Muscle of leg (tissue), 16 donors: ENCODE results near the gene PRMT9. TPM values are rescaled to one million over a fixed set of nuclear protein-coding genes. Genes with fewer than 3 reads are reported as not detected.

Experiments used
- DNase-seq: peaks from one replicate; pipeline ENCODE4 v3.0.0; 2013
- H3K27ac ChIP-seq: one replicate; pipeline ENCODE4 v1.5.1; 2013; ENCODE audit warnings: mild to moderate bottlenecking, low read length, control low read depth
- H3K27me3 ChIP-seq: one replicate; pipeline ENCODE4 v1.6.1; 2013; ENCODE audit warnings: low read length; ENCODE audit not compliant: control insufficient read depth, insufficient read depth
- H3K36me3 ChIP-seq: one replicate; pipeline ENCODE4 v1.6.1; 2013; ENCODE audit warnings: low read length; ENCODE audit not compliant: control insufficient read depth, insufficient read depth
- H3K4me1 ChIP-seq: one replicate; pipeline ENCODE4 v1.6.1; 2013; ENCODE audit warnings: low read length; ENCODE audit not compliant: control insufficient read depth, insufficient read depth
- H3K4me3 ChIP-seq: one replicate; pipeline ENCODE4 v1.5.1; 2013; ENCODE audit warnings: low read length, control low read depth
- H3K9me3 ChIP-seq: replicated peaks from 2 replicates; pipeline ENCODE4 v1.6.1; 2013; ENCODE audit warnings: low read depth, low read length; ENCODE audit not compliant: control insufficient read depth
- WGBS: methylation state at CpG from one replicate; pipeline ENCODE4 v1.1.5; 2013; ENCODE audit warnings: missing lambda C conversion rate; ENCODE audit not compliant: insufficient coverage; 5-methylcytosine and 5-hydroxymethylcytosine counted together
- long read RNA-seq, 11 donors: transcript quantifications; one replicate each; lab custom pipeline, GENCODE V29; 2026
- polyA plus RNA-seq, 8 donors: library from polyadenylated mRNA; unstranded; fragments of 120-200 nt; gene quantifications; one replicate each; pipeline versions ENCODE4 v1.2.1 to v1.2.3, GENCODE V29; 2013; ENCODE audit warnings: inconsistent platforms in 1 of 8, low replicate concordance in 1 of 8; ENCODE audit not compliant: insufficient read length in 8 of 8, insufficient read depth in 1 of 8
- total RNA-seq: library from RNA; stranded (reverse); fragments of 120-200 nt; gene quantifications from one replicate; pipeline ENCODE4 v1.2.4, GENCODE V29; 2013

PRMT9 gene
- 14.2 TPM for total RNA-seq
- 10 to 100 TPM in 5 of 8 donors, 1 to 10 TPM in 3; 9.0 to 11.8 (median 10.2) TPM for polyA plus RNA-seq
- long read RNA-seq, donor 1, partial matches to known transcripts, result 0 of 5 reads
- long read RNA-seq, donor 1, other reads (novel, unspliced or antisense), result 0 of 5 reads
- long read RNA-seq, donor 2, result 0 reads
- long read RNA-seq, donor 3, result 0 reads
- long read RNA-seq, donor 4, partial matches to known transcripts, result 0 of 2 reads
- long read RNA-seq, donor 4, other reads (novel, unspliced or antisense), result 0 of 2 reads
- long read RNA-seq, donor 5, partial matches to known transcripts, result 13 of 17 reads
- long read RNA-seq, donor 5, other reads (novel, unspliced or antisense), result 0 of 17 reads
- long read RNA-seq, donor 6, partial matches to known transcripts, result 5 of 7 reads
- long read RNA-seq, donor 6, other reads (novel, unspliced or antisense), result 0 of 7 reads
- long read RNA-seq, donor 7, partial matches to known transcripts, result 20 of 23 reads
- long read RNA-seq, donor 7, other reads (novel, unspliced or antisense), result 0 of 23 reads
- long read RNA-seq, donor 8, partial matches to known transcripts, result 0 of 2 reads
- long read RNA-seq, donor 8, other reads (novel, unspliced or antisense), result 0 of 2 reads
- long read RNA-seq, donor 9, partial matches to known transcripts, result 15 of 19 reads
- long read RNA-seq, donor 9, other reads (novel, unspliced or antisense), result 0 of 19 reads
- long read RNA-seq, donor 10, partial matches to known transcripts, result 0 of 1 reads
- long read RNA-seq, donor 10, other reads (novel, unspliced or antisense), result 0 of 1 reads
- long read RNA-seq, donor 11, partial matches to known transcripts, result 8 of 10 reads
- long read RNA-seq, donor 11, other reads (novel, unspliced or antisense), result 0 of 10 reads

- no peaks in the 10 kb centered on the region for H3K27me3 ChIP-seq
- peak; percentile 96 for DNase-seq
- no peaks in the 10 kb centered on the region for H3K9me3 ChIP-seq
- peak within 1 kb of the TSS; percentile 71 for H3K4me3 ChIP-seq
- peak within 1 kb of the TSS; percentile 88 for H3K27ac ChIP-seq
- 0% methylated on average over 43 of the region's 69 CpGs for WGBS
- H3K36me3 ChIP-seq, result peaks cover 3% of the 10 kb centered on the region
- peaks cover 2% of the 10 kb centered on the region for H3K4me1 ChIP-seq
Observed at GRCh38 chr4:147683717-147684700, at the start of gene PRMT9. PRMT9 (minus strand) TSS chr4:147684163; CDS start chr4:147683987, 176 bp downstream.

- Histone ChIP-seq H3K27me3 (no peaks in the 10 kb centered on the region), H3K36me3 (no peaks in the 10 kb centered on the region), H3K4me1 (peaks cover 20% of the 10 kb centered on the region), H3K4me3 (peak overlapping the region; percentile 93), H3K9me3 (no peaks in the 10 kb centered on the region), H3K27ac (peak overlapping the region; percentile 94)
- peak; percentile 79 for DNase-seq
- WGBS, result under 1% methylated on average over 31 of the region's 38 CpGs
Observed at GRCh38 chr4:147732518-147733235, 48.7 kb upstream of the PRMT9 start.

GRCh38 chr4:147731580-147732517 lies 47.9 kb upstream of the PRMT9 start, which contains the start of gene ARHGAP10:
ARHGAP10 (plus strand) TSS chr4:147732088; CDS start chr4:147732302, 214 bp downstream.
- Histone ChIP-seq H3K9me3 (no peaks in the 10 kb centered on the region), H3K36me3 (no peaks in the 10 kb centered on the region), H3K4me1 (peaks cover 17% of the 10 kb centered on the region), H3K4me3 (peak within 1 kb of the TSS; percentile 93), H3K27me3 (no peaks in the 10 kb centered on the region), H3K27ac (peak within 1 kb of the TSS; percentile 94)
- under 1% methylated on average over 101 of the region's 106 CpGs for WGBS
- DNase-seq, result peak; percentile 91

GRCh38 chr4:147730333-147730732 lies 46.4 kb upstream of the PRMT9 start:
- no peak for DNase-seq
- Histone ChIP-seq H3K4me1 (peaks cover 17% of the 10 kb centered on the region), H3K4me3 (no peak overlapping the region), H3K36me3 (no peaks in the 10 kb centered on the region), H3K9me3 (no peaks in the 10 kb centered on the region), H3K27ac (no peak overlapping the region), H3K27me3 (no peaks in the 10 kb centered on the region)
- no CpG with 5 or more reads among the region's 4 CpGs for WGBS

- peaks cover 3% of the 10 kb centered on the region for H3K4me1 ChIP-seq
- no peak overlapping the region for H3K27ac ChIP-seq
- no peaks in the 10 kb centered on the region for H3K9me3 ChIP-seq
- no peak overlapping the region for H3K4me3 ChIP-seq
- WGBS, result 92% methylated on average over 2 of the region's 2 CpGs
- no peaks in the 10 kb centered on the region for H3K27me3 ChIP-seq
- no peak for DNase-seq
- no peaks in the 10 kb centered on the region for H3K36me3 ChIP-seq
Observed at GRCh38 chr4:147727476-147728028, 43.6 kb upstream of the PRMT9 start.

GRCh38 chr4:147725673-147726072 lies 41.7 kb upstream of the PRMT9 start:
- Histone ChIP-seq H3K4me3 (no peak overlapping the region), H3K9me3 (no peaks in the 10 kb centered on the region), H3K4me1 (no peaks in the 10 kb centered on the region), H3K36me3 (no peaks in the 10 kb centered on the region), H3K27me3 (no peaks in the 10 kb centered on the region), H3K27ac (no peak overlapping the region)
- no peak for DNase-seq
- 100% methylated on average over 1 of the region's 4 CpGs for WGBS

GRCh38 chr4:147724468-147725201 lies 40.7 kb upstream of the PRMT9 start:
- no peak overlapping the region for H3K4me3 ChIP-seq
- WGBS, result 87% methylated on average over 3 of the region's 13 CpGs
- no peaks in the 10 kb centered on the region for H3K36me3 ChIP-seq

GRCh38 chr4:147723326-147723725 lies 39.4 kb upstream of the PRMT9 start:
- H3K4me3 ChIP-seq, result no peak overlapping the region
- WGBS, result 55% methylated on average over 2 of the region's 5 CpGs
- no peaks in the 10 kb centered on the region for H3K9me3 ChIP-seq
- H3K36me3 ChIP-seq, result no peaks in the 10 kb centered on the region
- H3K4me1 ChIP-seq, result no peaks in the 10 kb centered on the region
- H3K27me3 ChIP-seq, result no peaks in the 10 kb centered on the region
- no peak overlapping the region for H3K27ac ChIP-seq
- DNase-seq, result no peak

More at GRCh38 chr4:147724468-147725201, 40.7 kb upstream of the PRMT9 start:
- Histone ChIP-seq H3K27ac (no peak overlapping the region), H3K4me1 (no peaks in the 10 kb centered on the region), H3K27me3 (no peaks in the 10 kb centered on the region), H3K9me3 (no peaks in the 10 kb centered on the region)
- no peak for DNase-seq
